Lower leg skin (tissue), 3 donors: ENCODE data around the gene FCHSD1.

ENCODE experiments used
- POLR2A ChIP-seq, 2 donors: fragments of 450-650 bp; IDR thresholded peaks; one replicate each; pipeline ENCODE4 v1.6.1; 2016 to 2017; ENCODE audit warnings: antibody characterized with exemption in 2 of 2, mild to moderate bottlenecking in 1 of 2, moderate library complexity in 1 of 2
- TF ChIP-seq, protein P1 (sequence below), 3 donors: fragments of 450-650 bp; IDR thresholded peaks; one replicate each; pipeline ENCODE4 v1.5.1; 2016; ENCODE audit warnings: antibody characterized with exemption in 3 of 3, mild to moderate bottlenecking in 3 of 3, moderate library complexity in 2 of 3

DNA sequence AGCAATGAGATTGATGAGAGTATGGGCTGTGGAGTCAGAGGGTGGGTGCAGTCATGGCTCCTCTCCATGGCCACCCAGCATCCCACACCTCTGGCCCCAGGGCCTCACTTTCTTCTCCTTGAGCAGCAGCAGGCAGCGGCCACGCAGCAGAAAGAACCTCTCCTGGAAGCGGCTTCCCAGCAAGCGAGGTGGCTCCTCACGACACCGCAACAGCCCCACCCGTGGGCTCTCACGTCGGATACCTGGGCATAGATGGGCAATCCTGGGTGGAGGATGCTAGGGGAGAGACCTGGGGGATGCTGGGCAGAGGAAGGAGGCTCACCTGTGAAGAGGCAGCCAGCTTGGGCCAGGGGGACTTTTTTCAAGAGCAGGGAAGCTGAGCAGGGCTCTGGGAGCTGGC lies 5.2 kb upstream of the FCHSD1 start:
- TF ChIP-seq, protein P1, sequence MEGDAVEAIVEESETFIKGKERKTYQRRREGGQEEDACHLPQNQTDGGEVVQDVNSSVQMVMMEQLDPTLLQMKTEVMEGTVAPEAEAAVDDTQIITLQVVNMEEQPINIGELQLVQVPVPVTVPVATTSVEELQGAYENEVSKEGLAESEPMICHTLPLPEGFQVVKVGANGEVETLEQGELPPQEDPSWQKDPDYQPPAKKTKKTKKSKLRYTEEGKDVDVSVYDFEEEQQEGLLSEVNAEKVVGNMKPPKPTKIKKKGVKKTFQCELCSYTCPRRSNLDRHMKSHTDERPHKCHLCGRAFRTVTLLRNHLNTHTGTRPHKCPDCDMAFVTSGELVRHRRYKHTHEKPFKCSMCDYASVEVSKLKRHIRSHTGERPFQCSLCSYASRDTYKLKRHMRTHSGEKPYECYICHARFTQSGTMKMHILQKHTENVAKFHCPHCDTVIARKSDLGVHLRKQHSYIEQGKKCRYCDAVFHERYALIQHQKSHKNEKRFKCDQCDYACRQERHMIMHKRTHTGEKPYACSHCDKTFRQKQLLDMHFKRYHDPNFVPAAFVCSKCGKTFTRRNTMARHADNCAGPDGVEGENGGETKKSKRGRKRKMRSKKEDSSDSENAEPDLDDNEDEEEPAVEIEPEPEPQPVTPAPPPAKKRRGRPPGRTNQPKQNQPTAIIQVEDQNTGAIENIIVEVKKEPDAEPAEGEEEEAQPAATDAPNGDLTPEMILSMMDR (IDR thresholded peaks at IDR 0.05) = no peak
- TF ChIP-seq POLR2A (IDR thresholded peaks at IDR 0.05) = no peak
